Activated T-cell treated with anti-CD3 and anti-CD28 coated beads for 1 hour (primary cell): ENCODE measurements around the gene SNRNP25.
"Not testable (repeated sequence)": the region's sequence is repeated elsewhere in the genome, so short reads cannot be mapped to it uniquely, and the experiment has no call there.

Experiments used
- DNase-seq: peaks from one replicate; pipeline ENCODE4 v3.0.0-alpha.2; 2020; ENCODE audit warnings: low read depth

The SNRNP25 gene

DNA sequence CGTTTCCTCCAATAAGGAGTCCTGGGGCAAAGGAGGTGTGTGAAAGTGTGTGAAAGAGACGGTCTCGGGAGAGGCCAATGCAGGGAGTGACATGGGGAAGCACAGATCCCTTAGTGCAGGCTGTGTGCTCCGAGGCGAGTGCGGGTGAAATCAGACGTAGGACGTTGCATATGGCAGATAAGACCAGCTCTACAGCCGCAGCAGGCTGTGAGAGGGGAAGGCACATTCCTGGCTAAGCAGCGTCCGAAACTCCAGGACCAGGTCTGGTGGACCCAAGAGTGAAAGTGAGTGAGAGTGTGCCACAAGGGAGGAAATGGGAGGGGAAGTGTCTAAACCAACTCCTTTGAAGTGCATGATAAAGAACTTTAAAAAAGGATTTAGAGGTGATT is 11.6 kb upstream of the SNRNP25 start:
- no peak for DNase-seq

DNA sequence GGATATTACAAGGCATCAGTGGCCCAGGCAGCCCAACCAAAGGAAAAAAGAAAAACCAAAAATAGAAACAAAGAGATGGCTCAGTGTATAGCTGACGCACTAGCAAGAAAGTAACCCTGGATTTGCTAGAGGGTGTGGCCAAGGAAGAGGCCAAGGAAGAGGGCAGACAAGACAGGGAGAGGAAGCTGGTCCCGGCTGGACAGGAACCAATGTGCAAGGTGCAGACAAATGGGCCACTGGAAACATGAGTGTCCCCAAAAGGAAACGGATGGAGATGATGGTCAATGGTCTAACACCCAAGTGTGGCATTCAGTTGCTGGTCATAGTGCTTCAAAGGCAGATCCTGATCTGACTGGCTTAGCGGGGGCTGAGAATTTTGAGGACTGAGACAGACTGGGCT is 10.9 kb upstream of the SNRNP25 start:
- no peak for DNase-seq

DNA sequence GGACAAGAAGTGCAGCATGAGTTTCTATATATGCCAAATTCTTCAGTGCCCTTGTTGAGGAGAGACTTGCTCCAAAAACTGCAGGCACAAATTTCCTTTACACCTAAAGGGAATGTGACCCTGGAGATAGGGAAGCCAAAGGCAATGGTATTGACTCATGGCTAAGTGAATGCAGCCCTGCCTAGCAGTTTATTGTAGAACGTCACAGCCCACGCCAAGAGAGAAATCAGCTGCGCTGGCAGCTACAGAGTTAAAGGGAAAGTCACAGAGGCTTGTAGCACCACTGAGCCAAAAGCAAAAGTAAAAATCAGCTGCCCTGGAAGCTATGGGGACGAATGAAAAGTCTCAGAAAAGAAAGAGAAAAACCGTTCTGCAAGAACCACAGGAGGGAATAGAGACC is 10.3 kb upstream of the SNRNP25 start:
- no peak for DNase-seq

DNA sequence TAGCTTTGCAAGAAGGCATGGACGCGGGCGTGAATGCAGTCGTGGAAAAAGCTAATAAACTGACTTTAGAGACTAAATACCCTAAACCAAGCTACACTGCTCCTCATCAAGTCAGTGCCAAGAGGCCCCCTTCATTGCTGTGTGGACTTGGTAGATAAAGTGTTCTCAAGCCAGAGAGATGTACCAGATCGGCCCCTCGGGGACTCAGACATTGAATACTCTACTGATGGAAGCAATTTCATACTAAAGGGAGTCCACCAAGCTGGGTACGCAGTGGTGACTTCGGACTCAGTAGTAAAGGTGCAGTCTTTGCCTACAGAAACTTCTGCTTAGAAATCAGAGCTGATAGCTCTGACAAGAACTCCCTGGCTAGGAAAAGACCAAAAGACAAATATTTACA is 9.0 kb upstream of the SNRNP25 start:
- DNase-seq = no peak

DNA sequence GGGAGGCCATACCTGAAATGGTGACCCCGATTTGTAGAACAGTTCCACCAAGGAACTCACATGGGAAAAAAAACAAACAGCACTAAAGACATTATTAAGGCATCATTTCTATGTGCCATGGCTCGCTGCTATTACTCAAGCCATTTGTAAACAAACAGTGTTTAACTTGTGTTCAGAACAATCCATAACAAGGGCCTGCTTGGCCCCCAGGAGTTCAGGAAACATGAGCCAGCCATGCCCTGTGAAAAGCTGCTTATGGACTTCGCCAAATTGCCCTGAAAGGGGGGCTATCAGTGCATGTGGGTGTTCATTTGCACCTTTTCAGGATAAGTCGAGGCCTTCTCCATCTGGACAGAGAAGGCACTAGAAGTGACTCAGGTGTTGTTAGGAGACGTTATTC is 8.2 kb upstream of the SNRNP25 start:
- no peak for DNase-seq

DNA sequence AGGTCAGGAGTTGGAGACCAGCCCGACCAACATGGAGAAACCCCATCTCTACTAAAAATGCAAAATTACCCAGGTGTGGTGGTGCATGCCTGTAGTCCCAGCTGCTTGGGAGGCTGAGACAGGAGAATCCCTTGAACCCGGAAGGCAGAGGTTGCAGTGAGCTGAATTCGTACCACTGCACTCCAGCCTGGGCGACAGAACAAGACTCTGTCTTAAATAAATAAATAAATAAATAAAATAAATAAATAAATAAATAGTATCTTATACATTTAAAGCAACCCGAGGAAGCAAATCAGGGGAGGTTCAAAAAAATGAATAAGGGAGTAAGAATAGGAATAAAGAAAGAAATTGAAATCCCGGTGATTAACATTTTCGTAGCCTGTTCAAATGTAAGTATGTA is 7.1 kb upstream of the SNRNP25 start:
- not testable (repeated sequence) for DNase-seq

DNA sequence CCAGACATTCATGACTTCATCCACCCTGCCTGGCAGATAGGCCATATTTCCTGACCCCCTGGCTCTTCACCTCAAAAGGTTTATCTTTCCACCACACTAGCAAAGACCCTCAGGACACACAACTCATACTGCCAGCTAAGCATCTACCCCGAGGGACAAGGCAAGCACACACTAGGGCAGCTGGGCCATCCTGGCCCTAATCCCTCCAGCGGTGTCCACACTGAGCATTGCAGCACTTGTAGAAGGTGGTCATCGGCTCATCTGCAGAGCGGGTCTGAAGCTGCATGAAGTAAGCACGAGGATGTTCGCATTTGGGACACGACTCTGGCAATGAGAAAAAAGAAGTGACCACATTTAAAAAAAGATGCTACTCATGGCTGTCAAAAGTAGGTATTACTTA is 6.4 kb upstream of the SNRNP25 start:
- DNase-seq = no peak

DNA sequence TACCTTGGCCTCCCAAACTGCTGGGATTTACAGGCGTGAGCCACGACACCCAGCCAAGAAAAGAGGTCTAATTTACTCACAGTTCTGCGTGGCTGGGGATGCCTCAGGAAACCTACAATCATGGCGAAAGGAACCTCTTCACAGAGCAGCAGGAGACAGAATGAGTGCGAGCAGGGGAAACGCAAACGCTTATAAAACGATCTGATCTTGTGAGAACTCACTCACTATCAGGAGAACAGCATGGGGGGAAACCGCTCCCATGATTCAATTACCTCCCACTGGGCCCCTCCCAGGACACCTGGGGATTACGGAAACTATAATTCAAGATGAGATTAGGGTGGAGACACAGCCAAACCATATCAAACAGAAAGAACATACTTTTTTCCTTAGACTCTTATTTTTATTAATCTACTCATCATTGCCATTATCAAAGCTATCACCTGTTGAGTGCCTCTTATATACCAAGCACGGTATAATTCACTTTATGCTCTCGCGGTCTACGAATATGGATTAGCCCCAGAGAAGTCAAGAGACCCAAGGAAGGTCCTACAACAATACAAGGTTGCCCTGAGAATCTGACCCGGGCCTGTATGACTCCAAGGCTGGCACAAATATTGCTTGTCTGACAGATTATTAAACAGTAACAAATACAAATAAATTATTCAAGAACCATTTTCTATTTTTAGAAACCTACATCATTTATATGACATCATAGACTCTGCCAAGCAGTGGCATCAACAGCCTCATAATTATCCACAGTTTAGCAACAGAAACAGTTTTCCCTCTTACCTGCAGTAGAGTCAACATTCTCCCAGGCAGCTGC is 2.6 kb upstream of the SNRNP25 start:
- no peak for DNase-seq

DNA sequence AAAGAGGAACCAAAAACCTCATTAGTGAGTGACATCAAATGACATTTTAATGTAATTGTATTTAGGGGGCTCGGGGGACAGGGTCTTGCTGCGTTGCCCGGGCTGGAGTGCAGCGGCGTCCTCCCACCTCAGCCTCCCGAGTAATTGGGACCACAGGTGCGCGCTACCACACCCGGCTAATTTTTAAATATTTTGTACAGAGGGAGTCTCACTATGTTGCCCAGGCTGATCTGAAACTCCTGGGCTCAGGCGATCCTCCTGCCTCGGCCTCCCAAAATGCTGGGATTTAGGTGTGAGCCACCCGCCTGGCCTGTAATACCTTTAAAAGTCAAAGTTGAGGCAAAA is 581 bp downstream of the SNRNP25 start:
- DNase-seq = no peak

DNA sequence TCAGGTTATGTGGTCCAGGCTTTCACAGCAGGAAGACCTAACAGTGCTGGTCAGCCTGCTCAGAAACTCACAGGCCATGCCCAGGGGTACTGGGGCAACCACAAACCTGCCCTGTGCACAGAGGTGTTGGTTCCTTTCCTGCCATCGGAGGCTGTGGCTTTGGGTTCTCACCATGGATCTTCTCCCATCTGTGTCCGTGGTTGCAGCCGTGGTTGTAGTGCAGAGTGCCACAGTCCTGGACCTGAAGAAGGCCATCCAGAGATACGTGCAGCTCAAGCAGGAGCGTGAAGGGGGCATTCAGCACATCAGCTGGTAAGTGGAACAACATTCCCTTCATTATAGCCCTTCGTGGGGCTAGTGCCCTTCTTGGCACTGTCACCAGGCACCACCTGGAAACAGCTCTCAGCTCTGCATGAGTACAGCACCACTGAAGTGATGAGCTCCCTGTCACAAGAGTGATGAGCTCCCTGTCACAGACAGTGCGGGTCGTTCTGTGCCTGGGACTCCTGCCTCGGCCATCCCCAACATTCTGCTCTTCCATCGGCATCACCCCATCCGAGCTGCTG is 2.0 kb downstream of the SNRNP25 start:
- DNase-seq = no peak

DNA sequence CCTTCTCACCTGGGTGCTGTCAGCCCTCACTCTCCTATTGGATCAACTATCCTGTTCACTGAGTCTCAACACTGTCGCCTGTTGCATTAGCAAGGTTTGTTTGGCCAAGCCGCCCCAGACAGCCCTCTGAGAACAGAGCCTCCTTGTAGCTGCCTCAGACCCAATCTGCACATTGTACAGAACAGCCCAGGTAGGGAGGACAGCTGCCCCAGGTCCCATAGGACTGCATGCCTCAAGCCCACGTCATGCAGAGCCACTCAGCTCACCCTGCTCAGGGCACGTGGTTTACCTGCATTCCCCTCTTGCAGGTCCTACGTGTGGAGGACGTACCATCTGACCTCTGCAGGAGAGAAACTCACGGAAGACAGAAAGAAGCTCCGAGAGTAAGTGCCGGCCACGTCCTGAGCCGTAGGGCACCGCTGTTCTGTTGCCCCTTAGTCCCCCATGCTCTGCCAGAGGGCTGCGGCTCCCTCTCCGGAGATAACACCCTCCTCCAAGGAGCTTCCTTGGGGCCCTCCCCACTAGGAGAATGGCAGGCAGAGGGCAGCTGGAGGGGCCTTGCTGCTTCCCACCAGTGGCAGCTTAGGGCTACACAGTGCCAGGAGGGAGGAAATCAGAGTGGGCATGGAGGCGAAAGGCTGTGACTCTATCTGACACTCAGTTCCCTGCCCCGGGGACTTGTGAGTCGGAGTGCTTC is 2.8 kb downstream of the SNRNP25 start:
- DNase-seq = no peak

DNA sequence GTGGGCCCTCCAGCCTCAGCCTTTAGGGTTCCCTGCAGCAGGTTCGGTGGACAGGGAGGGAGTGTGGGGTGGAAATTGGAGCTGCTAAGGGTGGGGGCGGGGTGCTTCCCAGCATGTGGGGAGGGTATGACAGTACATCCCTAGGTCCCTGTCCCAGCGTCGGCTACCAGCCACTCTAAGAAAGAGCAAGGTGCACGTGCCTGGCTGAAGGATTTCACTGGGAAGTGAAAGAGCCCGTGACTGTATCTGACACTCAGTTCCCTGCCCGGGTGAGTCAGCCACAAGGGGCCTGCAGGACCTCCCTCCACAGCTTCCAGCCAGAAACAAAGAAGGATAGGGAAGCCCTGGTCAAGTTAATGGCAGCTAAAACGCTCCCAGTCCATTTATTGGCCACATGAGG is 4.1 kb downstream of the SNRNP25 start:
- no peak for DNase-seq

DNA sequence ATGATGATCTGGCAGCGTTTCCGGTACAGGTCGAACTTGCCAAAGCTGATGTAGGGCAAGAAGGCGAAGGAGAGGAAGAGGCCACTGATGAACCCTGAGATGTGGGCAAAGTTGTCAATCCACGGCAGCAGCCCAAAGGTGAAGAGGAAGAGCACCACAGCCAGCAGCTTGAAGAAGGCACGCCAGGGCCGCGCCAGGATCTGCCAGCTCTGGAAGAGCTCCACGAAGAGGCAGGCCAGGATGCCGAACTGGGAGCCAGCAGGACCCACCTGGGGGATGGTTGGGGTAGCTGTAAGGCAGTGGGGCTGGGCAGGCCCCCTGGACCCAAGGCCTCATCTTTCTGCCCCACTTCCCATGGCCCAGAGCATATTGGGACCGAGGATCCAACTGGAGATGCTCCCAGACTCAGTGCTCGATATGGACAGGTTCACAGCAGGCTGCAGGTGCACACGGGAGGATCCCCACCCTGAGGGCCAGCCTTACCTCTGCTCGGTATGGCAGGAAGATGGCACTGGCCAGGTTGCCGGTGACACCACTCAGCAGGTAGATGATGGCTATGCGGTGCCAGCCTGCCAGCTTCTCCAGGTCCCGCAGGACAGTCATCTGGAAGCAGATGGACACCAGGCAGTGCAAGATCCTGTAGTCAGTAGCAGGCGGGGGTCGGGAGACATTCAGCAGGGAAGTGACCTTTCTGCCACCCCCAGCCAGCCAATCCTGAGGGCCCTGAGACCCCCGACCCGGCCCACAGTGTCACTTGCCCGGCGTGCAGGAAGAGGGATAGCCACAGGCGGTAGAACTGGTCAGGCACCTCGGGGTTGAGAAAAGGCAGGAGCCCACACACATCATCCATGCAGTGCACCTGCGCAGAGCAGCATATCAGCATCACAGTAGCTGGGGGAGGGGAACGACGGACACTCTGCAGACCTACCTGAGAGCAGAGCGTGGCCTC is 5.1 kb downstream of the SNRNP25 start:
- DNase-seq = no peak

DNA sequence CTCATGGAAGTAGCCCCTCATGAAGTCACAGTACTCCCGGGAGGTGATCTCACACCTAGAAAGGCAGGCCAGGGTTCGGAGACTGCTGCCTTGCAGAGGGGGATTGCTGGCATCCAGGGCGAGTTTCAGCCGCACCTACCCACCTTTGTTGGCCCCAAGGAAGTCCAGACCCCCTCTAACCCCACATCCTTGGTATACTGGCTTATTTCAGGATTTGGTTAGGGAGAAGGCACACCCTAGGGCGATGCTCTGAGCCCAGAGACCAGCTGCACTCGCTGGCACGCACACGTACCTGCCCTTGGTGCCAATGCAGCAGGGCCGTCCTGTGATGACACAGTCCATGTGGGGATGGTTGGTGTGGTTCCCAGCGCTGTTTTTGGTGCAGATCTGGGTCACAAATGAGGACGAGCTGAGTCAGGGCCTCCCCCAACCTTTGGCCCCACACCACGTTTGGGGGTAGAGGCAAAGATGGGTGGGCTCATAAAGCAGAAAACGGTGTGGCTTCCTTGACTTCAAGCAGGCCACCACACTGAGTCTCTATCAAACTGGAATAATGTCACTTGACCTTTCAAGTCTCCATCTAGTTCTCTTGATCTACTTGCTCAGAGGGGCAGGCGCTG is 5.9 kb downstream of the SNRNP25 start:
- no peak for DNase-seq

DNA sequence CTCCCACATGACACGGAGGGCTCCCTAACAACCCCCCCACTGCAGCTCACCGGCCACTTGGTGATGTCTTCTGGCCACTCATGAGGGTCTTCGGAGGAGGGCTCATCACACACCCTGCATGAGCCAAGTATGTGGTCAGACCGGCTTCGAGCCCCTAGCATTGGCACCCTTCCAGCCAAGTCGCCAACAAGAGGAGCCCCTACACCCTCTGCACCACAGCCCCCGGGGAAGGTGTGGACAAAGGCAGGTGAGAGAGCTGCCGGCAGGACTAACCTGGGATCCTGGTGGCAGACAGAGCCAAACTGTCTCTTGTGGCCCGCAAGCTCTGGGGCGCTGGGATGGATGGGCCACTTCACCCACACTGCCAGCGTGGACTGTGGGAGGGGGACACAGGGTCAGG is 6.5 kb downstream of the SNRNP25 start:
- DNase-seq = no peak

DNA sequence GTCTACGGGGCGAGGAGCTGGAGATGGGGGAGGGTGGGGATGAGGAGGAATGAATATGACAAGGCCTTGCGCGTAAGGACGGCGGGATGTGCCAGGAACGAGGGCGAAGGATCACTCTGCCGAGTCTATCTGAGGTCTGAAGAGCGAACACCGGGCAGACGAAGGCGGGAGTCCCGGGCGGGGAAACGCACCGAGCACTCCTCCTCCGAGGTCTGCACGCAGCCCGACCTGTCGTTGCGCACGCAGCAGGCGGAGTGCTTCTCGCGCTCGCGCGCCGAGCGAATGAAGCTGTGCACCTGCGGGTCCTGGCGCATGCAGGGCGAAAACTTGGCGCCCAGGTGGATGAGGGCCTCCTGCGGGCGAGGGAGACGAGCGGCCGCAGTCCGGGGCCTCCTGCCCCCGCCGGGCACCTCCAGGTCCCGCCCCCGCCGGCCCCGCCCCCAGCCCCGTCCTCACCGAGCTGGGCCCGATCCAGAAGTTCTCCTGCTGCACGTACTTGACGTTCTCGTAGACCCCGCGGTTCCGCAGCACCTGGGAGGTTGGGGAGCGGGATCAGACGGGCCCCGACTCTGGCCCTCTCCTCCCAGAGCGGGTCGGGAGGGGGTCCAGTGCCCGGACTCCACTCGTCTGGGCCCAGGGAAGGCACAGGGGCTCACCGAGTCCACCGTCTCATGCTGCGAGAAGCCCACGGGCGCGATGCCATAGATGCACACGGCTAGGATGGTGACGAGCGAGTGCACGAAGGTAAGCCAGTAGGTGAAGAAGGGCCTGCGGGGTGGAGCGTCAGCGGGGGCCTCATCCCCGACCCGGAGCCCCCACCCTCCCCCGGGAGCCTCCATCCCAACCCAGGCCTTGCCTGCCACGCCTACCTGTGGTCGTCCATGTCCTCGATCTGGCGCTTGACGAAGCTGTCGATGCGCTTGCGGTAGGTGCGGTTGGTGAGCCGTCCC is 7.6 kb downstream of the SNRNP25 start:
- no peak for DNase-seq

DNA sequence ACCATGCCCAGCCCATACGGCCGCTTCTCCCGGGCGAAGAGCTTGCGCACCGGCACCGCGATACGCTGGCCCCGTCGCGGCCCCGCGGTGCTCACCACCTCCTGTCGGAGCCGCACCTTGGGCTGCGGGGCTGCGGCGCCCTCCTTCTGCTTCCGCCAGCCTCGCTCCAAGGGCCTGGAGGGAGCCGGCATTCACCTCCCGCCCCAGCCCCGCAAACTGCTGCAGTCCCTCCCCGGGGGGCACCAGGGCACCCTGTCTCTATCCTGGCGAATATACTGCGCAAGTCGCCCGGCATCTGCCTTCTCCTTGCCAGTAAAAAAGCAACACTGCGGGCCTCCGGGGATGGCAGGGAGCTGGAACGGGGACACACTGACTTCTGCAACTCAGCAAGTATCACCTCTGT is 8.3 kb downstream of the SNRNP25 start:
- DNase-seq = no peak

DNA sequence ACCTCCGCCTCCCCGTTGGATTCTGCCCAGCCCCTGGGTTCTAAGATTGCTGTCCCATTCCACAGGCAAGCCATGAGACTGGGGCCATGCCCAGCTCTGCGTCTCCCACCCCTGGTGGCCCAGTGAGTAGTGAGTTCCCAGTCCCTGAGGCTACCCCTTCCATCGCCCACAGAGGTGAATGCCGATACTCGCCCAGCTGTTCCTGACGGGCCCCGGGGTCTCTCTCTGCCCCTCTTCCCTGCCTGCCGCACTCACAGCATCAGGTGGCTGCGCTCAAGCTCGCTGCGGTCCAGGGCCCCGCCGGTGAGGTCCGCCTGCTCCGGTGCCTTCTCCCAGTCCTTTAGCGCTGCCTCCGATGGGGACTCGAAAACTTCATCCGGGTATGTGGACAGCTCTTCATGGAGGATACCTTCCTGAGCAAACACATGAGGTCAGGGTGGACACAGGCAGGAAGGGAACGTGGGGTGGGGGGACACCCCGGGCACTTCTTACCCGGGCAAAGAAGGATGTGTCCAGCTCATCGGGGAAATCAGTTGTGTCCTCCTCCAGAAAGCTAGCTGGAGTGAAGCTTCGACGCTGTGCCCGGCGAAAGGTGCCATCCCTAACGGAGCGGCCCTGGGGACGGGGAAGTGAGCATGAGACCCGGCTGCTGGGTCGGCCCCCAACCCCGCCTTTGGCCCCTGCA is 8.8 kb downstream of the SNRNP25 start:
- no peak for DNase-seq

DNA sequence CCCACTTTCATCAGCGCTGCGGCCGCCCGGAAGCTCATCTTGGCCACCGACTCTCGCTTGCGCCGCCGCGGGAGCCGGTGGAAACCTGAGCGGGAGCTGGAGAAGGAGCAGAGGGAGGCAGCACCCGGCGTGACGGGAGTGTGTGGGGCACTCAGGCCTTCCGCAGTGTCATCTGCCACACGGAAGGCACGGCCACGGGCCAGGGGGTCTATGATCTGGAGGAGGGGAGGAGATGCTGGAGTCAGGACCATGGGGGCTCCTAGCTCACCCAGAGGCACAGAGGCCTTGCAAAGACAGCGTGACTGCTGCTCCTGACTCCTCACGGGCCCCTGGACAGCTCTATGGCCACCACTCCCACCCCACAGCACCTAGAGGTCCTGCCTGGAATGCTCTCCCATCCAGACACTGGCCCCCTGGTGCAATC is 9.4 kb downstream of the SNRNP25 start:
- DNase-seq = no peak

DNA sequence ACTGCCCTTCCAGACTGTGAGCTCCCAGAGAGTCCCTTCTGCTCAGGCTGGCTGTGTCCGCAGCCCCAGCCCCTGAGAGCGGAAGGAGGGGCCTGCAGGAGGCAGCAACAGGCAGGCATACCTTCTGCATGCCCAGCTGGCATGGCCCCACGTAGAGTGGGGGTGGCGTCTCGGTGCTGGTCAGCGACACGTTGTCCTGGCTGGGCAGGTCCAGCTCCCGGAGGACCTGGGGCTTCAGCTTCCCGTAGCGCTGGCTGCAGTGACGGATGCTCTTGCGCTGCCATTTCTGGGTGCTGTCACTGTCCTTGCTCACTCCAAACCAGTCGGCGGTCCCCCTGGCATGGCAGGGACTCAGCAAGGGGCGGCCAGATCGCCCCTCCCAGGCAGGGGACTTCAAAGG is 9.8 kb downstream of the SNRNP25 start:
- DNase-seq = no peak
